Astrocyte of the spinal cord (primary cell): ENCODE measurements around the gene REEP5.

Experiments used
- DNase-seq: peaks from one replicate; pipeline ENCODE4 v3.0.0; 2011; ENCODE audit warnings: low read depth, low spot score
- H3K4me3 ChIP-seq: 2 replicates; pipeline ENCODE4 v1.5.1; 2011; ENCODE audit warnings: low read depth, mild to moderate bottlenecking, low read length, moderate library complexity
- CTCF ChIP-seq: IDR thresholded peaks from 2 replicates; pipeline ENCODE4 v1.5.1; 2012; ENCODE audit warnings: low read depth, mild to moderate bottlenecking, low read length, inconsistent platforms
- in situ Hi-C: cut with HindIII; loops from 2 replicates; pipeline ENCODE4 v1.10.0; 2017; ENCODE audit warnings: low sequenced_read_pairs

REEP5 gene

GRCh38 chr5:112844489-112844888 lies 77.5 kb downstream of the REEP5 start:
- H3K4me3 ChIP-seq = no peak overlapping the region
- DNase-seq = no peak
- TF ChIP-seq CTCF = no peak
- in situ Hi-C loops = no loop called here

- in situ Hi-C loops = no loop called here
- TF ChIP-seq CTCF = no peak
- H3K4me3 ChIP-seq = no peak overlapping the region
- no peak for DNase-seq
These were observed 88.1 kb downstream of the REEP5 start for GRCh38 chr5:112833971-112834370.

- no peak for DNase-seq
- in situ Hi-C loops = no loop called here
- no peak overlapping the region for H3K4me3 ChIP-seq
- no peak for TF ChIP-seq CTCF
These were observed 91.6 kb downstream of the REEP5 start for GRCh38 chr5:112830378-112830777.
